ENCODE data around the gene IL2RA. TPM values are rescaled to one million over a fixed set of nuclear protein-coding genes. Genes with fewer than 3 reads are reported as not detected.
A peak's percentile ranks its signal among the peaks of the same experiment; 100 is the strongest.

The IL2RA gene
- total RNA-seq, 1 experiment from 2014 or later: not detected

GRCh38 chr10:6095810-6096570 is 33.8 kb upstream of the IL2RA start:
- Histone ChIP-seq H4K20me1 (ENCODE audit: control insufficient read depth, insufficient read depth, insufficient read length) (no peaks in the 10 kb centered on the region), H2BK5ac (ENCODE audit: insufficient read length, low read length) (no peak overlapping the region), H3K79me1 (ENCODE audit: insufficient read depth, low read depth, low read length, poor library complexity, severe bottlenecking) (no peaks in the 10 kb centered on the region), H2AFZ (ENCODE audit: low read length) (no peak overlapping the region), H3K18ac (ENCODE audit: insufficient read length, low read depth, low read length) (no peak overlapping the region), H3K27me3 (ENCODE audit: insufficient read depth, low read length) (no peaks in the 10 kb centered on the region), H3K56ac (ENCODE audit: insufficient read length, low read depth, low read length) (no peak overlapping the region), H3T11ph (ENCODE audit: low read length) (no peak overlapping the region), H4K5ac (ENCODE audit: insufficient read length, low read depth, low read length) (no peak overlapping the region), H2BK120ac (ENCODE audit: low read depth, low read length, poor library complexity, severe bottlenecking) (no peak overlapping the region), H3K27ac (ENCODE audit: insufficient read length, low read depth, low read length) (no peak overlapping the region), H4K8ac (replicated peaks; ENCODE audit: insufficient read length, low read depth, low read length) (no peak overlapping the region), H2BK12ac (ENCODE audit: insufficient read length, low read depth, low read length) (no peak overlapping the region), H3K4ac (ENCODE audit: low read depth, low read length) (no peak overlapping the region), H2AK5ac (ENCODE audit: insufficient read length, low read length) (no peak overlapping the region), H3K9ac (ENCODE audit: extremely low read depth, insufficient read length, low read length) (no peak overlapping the region), H4K91ac (ENCODE audit: insufficient read length, low read depth, low read length) (no peak overlapping the region), H2BK20ac (ENCODE audit: low read depth, low read length, poor library complexity, severe bottlenecking) (no peak overlapping the region), H3K23ac (ENCODE audit: insufficient read length, low read depth, low read length) (no peak overlapping the region), H3K9me3 (ENCODE audit: control insufficient read depth, low read depth, low read length) (no peaks in the 10 kb centered on the region), H2BK15ac (ENCODE audit: low read depth, low read length) (no peak overlapping the region), H3K4me2 (ENCODE audit: insufficient read depth, insufficient read length, low read length) (no peak overlapping the region), H3K4me1 (ENCODE audit: insufficient read depth, low read length) (peaks cover 3% of the 10 kb centered on the region; the same call in 1 of the 2 replicates), H3K23me2 (ENCODE audit: insufficient read length, low read depth, low read length, poor library complexity, severe bottlenecking) (no peaks in the 10 kb centered on the region), H3K14ac (ENCODE audit: insufficient read depth, low read length) (peak overlapping the region; percentile 24; the same call in 1 of the 2 replicates), H3K79me2 (ENCODE audit: insufficient read depth, low read length) (peaks cover 36% of the 10 kb centered on the region; the same call in 1 of the 2 replicates)
- Mint-ChIP-seq H3K27me3 (ENCODE audit: low read depth) (no peaks in the 10 kb centered on the region), H3K4me3 (no peak overlapping the region), H3K27ac (peak overlapping the region; percentile 62 to 74 (median 63); a peak in 5 of 7 replicates), H3K36me3 (ENCODE audit: insufficient read depth in 1 of 3, low read depth in 3 of 3) (peaks cover 7 to 31% (median 27%) of the 10 kb centered on the region in 3 experiments), H3K4me1 (peaks cover 65 to 73% of the 10 kb centered on the region in 2 experiments), H3K9me3 (no peaks in the 10 kb centered on the region)
- WGBS (ENCODE audit: extremely low coverage, insufficient read length, low lambda C conversion rate): no CpG with 5 or more reads among the region's 12 CpGs
- no peak for DNase-seq
- TF ChIP-seq, protein P1, sequence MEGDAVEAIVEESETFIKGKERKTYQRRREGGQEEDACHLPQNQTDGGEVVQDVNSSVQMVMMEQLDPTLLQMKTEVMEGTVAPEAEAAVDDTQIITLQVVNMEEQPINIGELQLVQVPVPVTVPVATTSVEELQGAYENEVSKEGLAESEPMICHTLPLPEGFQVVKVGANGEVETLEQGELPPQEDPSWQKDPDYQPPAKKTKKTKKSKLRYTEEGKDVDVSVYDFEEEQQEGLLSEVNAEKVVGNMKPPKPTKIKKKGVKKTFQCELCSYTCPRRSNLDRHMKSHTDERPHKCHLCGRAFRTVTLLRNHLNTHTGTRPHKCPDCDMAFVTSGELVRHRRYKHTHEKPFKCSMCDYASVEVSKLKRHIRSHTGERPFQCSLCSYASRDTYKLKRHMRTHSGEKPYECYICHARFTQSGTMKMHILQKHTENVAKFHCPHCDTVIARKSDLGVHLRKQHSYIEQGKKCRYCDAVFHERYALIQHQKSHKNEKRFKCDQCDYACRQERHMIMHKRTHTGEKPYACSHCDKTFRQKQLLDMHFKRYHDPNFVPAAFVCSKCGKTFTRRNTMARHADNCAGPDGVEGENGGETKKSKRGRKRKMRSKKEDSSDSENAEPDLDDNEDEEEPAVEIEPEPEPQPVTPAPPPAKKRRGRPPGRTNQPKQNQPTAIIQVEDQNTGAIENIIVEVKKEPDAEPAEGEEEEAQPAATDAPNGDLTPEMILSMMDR (conservative IDR thresholded peaks at IDR 0.05): no peak

Measured in H9 (cell line).